CD1c-positive myeloid dendritic cell (primary cell): ENCODE measurements around the gene CA5A.
"Not testable (repeated sequence)": the region's sequence is repeated elsewhere in the genome, so short reads cannot be mapped to it uniquely, and the experiment has no call there.

Source experiments
- DNase-seq: peaks from one replicate; pipeline ENCODE4 v3.0.0-alpha.2; 2016; ENCODE audit errors: extremely low spot score

CA5A gene

GRCh38 chr16:87924041-87924810 is 12.1 kb downstream of the CA5A start:
- DNase-seq = no peak

GRCh38 chr16:87922250-87922871 is 14.0 kb downstream of the CA5A start:
- DNase-seq = no peak

- no peak for DNase-seq
Observed at GRCh38 chr16:87921236-87921773, 15.0 kb downstream of the CA5A start.

- no peak for DNase-seq
Observed at GRCh38 chr16:87919681-87919994, 16.7 kb downstream of the CA5A start.

GRCh38 chr16:87918866-87919680 is 17.3 kb downstream of the CA5A start:
- peak; percentile 70 for DNase-seq

- DNase-seq = no peak
Observed at GRCh38 chr16:87918338-87918737, 18.0 kb downstream of the CA5A start.

GRCh38 chr16:87917503-87917902 is 18.8 kb downstream of the CA5A start:
- no peak for DNase-seq

GRCh38 chr16:87914812-87915211 is 21.5 kb downstream of the CA5A start:
- no peak for DNase-seq

GRCh38 chr16:87914021-87914725 is 22.2 kb downstream of the CA5A start:
- not testable (repeated sequence) for DNase-seq

GRCh38 chr16:87912691-87913090 is 23.6 kb downstream of the CA5A start:
- DNase-seq = not testable (repeated sequence)

- DNase-seq = not testable (repeated sequence)
Observed at GRCh38 chr16:87911106-87911763, 25.1 kb downstream of the CA5A start.

GRCh38 chr16:87909203-87909935 is 27.0 kb downstream of the CA5A start:
- DNase-seq = peak; percentile 86

GRCh38 chr16:87908101-87908500 is 28.2 kb downstream of the CA5A start:
- not testable (repeated sequence) for DNase-seq

- DNase-seq = not testable (repeated sequence)
Observed at GRCh38 chr16:87905521-87905920, 30.8 kb downstream of the CA5A start.

- not testable (repeated sequence) for DNase-seq
Observed at GRCh38 chr16:87904963-87905362, 31.4 kb downstream of the CA5A start.

GRCh38 chr16:87900489-87900888 is 35.8 kb downstream of the CA5A start:
- DNase-seq = not testable (repeated sequence)

GRCh38 chr16:87897521-87898505 is 38.5 kb downstream of the CA5A start:
- no peak for DNase-seq

- DNase-seq = not testable (repeated sequence)
Observed at GRCh38 chr16:87896924-87897520, 39.3 kb downstream of the CA5A start.
